GM21515 (cell line): ENCODE measurements around the gene KMT5C.

Experiments used
- ATAC-seq: cut with Tn5 transposase; IDR thresholded peaks from one replicate; pipeline ENCODE4 v1.9.1; 2021; ENCODE audit not compliant: unreplicated experiment

The KMT5C gene

DNA sequence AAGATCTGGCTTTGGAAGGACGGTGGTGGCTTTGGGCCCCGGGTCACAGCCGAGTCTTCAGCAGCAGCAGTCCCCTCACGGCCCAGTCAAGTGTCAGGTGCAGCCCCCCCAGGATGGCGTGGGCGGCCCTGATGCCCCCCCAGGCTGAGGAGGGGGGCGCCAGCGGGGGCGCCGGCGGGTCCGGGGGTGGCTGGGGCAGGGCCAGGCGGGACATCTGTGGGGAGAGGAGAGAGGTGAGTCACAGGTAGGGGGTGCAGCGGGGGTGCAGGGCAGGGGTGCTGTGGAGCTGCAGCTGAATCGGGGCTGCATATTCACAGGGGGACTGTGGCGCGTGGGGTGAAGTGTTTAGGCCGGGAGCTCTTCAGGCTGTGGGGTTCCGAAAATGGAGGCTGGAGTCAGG is 26.3 kb downstream of the KMT5C start:
- ATAC-seq: no peak

DNA sequence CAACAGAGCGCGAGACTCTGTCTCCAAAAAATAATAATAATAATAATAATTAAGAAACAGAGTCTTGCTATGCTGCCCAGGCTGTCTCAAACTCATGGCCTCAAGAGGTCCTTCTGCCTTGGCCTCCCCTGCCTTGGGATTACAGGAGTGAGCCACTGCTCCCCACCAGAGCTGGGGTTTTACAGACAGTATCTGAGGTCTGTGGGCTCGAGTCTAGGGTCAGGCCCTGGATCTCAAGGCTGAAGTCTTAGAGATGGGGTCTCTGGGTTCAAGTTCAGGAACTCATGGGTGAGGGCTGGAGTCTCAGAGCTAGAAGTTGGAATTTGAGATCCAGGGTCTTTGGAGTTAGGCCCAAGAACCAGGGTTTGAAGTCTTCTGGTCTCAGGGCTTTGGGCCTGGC is 27.1 kb downstream of the KMT5C start:
- ATAC-seq: no peak

DNA sequence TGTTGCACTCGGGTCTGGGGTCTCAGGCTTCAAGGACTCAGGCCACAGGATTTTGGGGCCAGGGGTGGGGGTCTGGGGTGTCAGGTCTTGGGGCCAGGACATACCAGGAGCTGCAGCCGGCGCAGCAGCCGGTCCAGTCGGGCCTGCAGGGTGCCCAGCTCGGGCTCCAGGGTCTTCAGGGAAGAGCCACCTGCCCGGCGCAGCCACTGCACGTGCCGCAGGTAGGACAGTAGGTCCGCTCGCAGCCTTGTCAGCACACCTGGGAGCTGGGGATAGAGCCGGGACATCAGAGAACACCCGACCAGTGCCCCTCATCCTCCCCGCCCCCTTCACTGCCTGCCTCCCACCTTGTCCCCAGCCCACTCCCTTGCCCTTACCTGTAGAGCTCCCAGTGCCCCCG is 28.4 kb downstream of the KMT5C start:
- ATAC-seq: no peak

DNA sequence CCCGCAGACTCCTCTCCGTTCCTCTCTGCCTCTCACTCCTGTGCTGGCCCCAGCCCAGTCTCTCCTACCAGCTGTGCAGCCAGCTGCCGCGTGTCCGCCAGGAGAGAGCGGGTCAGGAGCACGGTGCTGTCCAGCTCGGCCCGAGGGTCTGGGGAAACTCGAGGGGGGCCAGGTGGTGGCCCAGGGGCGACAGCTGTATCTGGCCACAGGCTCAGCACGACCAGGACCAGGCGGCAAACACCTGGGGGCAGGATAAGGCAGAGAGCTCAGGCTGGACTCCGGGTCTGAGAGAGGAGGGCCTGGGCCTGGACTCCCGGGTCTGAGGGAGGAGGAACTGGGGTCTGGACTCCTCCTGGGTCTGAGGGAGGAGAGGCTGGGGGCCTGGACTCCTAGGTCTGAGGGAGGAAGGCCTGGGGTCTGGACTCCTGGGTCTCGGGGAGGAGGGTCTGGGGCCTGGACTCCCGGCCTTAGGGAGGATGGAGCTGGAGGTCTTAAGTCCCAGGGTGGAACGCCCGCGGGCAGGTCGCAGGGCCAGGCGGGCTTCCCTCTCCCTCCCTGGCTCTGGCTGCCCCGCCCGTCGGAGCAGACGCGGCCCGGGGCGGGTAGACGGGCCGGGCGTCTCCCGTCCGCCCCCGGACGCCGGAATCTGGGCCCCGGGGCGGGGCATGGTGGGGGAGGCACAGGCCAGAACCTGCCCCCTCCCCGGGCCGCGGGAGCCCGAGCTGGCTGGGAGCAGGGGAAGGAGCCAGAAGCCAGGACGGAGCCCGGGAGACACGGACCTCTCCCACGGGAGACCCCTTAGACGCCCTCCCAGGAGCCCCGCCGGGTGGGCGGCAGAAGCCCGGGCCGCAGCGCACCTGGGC is 29.3 kb downstream of the KMT5C start:
- ATAC-seq: no peak

DNA sequence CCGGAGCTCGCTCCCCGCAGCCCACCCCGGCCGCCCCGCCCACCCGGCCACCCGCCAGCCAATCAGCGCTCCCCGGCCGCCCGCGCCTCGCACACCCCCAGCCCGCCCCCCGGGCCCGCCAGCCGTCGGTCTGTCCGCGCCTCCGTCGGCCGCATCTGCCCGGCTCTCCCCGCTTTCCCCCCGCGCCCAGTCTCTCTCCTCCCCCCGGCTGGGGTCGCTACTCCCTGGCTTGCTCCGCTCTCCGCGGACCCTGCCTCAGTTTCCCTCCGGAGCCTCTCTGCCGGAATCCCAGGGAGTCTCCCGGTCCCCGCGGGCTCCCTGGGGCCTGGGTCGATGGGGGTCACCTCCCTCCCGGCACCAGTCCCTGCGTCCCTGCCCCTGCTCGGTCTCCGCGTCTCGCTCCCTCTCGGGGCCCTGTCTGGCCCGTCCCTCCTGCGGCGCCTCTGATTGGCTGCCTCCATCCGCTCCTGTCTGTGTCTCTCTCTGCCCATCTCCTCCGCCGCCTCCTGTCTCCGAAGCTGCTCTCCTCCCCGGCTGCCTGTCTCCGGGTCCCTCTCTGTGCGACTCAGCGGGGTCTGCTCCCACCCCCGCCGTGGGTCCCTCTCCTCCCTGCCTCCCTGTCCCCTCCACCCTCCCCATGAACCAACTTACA is 30.1 kb downstream of the KMT5C start:
- no peak for ATAC-seq

DNA sequence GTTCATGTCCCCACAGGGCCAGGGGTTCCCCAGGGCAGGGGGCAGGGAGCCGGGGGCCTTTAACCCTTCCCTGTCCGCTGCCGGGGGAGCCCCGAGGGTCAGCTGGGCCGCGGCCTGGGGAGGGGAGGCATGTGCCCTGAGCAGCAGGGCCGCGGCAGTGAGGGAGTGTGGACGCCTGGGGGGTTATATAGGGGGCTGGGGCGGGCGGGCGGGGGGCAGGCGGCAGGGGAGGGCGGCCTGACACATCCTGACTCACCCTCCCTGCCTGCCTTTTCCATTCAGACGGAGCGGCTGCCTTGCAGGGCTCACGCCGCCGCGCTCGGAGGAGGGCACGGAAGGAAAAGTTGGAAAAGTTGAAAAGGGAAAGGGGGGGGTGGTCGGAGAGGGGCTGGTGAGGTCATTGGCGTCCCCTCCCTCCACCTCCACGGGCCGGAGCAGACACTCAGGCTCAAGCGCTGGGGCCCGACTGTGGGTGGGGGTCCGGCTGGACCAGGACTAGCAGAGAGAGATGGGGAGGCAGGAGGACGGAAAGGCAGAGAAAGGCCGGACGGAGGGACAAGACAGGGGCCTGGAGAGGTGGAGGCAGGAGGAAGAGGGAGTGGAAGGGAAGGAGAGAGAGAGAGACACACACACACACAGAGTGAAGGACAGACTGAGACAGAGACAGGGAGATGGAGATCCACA is 30.8 kb downstream of the KMT5C start, which contains the start of gene IL11:
Gene IL11, minus strand, starts transcription at position 159 of the 684 bp plus-strand sequence. Its CDS starts 153 bp downstream, at position 6.
- no peak for ATAC-seq

DNA sequence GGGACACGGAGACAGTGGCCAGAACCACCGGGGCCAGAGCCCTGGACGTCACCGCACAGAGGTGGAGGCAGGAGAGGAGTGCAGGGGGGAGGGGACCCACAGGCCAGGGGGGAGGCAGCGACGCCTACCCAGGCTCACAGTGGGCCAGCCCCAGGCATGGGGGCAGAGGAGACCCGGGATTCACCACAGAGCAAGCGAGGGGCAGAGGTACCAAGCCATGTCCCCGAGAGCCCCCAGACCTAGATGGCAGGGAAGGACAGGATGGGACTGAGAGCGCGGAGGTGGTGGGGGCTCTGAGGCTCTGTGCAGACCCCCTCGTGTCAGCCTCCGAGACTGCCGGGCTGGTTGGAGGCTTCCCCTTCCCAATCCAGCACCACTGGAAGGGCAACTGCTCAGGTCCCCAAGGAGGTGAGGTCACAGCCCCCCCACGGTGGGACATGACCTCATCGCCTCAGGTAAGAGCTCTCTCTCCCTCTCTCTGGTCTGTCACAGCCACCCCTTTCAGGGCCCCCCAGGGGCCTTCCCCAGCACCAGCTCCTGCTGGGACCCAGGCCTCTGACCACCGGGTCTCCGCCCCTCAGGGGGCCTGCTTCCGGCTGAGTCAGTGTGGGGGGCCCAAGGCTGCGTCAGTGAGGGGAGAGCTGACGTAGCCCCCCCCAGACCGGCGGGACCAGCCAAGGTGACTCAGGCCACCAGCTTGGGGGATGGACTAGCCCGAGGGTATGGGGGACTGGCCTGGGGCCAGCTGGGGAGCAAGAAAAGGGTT is 32.8 kb downstream of the KMT5C start:
- no peak for ATAC-seq

DNA sequence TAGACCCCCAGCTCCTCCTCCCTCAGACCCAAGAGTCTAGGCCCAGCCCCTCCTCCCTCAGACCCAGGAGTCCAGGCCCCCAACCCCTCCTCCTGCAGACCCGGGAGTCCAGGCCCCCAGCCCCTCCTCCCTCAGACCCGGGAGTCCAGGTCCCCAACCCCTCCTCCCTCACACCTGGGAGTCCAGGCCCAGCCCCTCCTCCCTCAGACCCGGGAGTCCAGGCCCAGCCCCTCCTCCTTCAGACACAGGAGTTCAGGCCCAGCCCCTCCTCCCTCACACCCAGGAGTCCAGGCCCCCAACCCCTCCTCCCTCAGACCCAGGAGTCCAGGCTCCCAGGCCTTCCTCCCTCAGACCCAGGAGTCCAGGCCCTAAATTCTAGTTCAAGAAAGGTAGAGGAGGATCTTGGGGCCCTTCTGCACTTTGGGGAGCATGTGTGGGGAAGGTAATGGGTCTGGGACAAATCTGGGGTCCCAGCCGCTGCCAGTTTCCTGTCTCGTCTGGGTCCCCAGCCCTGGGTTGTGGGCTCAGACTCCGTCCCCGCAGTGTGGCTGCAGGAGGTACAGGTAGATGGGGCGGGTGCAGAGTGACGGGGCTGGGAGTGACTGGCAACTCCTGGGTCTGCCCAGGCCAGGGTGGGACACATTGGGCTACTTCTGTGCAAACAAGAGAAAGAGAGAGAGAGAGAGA is 33.8 kb downstream of the KMT5C start:
- no peak for ATAC-seq

DNA sequence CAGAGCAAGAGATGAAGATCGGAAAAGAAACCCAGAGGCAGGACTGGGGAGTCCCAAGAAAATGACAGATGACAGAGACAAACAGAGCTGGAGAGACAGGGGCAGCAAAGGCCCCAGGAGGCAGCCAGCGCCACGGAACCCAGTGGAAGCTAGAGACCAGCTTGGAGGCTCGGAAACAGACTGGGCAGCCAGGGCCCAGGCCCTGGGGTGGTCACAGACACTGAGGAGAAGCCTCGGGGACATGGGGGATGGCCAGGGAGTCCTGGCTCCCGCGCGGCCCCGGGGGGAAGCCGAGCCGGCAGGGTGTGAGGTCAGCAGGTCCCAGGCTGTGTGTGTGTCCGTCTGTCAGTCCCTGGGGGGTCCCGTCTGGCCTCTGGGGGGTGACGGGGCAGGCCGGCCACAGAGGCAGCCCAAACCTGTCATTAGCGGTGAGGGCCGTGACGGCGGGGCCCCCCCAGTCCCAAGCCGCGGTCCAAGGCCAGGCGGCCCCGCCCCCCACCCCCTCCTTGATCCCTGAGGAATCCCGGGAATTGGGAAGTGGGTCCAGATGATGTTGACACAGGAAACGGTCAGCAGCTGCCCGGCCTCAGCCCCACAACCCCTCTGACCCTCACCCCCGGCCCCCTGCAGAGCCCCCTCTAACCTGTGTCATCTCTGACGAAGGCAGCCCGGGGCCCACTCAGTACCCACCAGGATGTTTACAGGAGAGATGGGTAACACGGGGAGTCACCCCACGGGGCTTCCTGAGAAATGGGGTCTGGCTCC is 34.5 kb downstream of the KMT5C start:
- no peak for ATAC-seq

DNA sequence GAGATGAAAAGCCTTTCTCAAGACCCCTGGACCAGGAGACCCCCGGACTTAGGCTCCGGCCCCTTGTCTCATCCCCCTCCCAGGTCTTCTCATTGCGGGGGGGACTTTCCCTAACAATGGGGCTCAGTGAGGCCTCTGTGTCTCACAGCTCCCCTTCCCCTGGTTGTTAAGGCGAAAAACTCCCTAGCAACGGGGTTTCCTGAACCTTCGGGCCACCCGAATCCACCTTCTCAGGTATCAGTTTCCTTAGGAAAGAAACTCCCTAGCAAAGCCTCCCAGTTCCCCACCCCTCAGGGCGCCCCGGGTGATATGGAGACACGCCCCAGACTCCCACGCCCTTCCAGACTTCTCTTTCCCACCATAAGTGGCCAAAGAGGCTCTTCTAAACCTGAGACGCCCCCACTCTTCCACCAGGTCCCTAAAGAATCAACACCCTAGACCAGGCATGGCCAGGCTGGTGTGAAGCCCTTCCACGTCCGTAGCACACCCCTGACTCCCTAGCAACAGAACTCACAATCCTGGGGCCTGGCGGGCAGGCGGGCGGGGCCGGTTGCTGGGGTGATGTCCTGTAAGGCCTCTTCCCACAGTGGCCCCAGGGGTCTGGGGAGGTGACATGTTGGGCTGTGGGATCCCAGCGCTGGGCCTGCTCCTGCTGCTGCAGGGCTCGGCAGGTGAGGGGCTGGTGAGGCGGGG is 36.7 kb downstream of the KMT5C start, which contains the start of gene TMEM190:
Gene TMEM190, plus strand, starts transcription at position 586 of the 693 bp plus-strand sequence. Its CDS starts 28 bp downstream, at position 614.
- ATAC-seq: no peak

DNA sequence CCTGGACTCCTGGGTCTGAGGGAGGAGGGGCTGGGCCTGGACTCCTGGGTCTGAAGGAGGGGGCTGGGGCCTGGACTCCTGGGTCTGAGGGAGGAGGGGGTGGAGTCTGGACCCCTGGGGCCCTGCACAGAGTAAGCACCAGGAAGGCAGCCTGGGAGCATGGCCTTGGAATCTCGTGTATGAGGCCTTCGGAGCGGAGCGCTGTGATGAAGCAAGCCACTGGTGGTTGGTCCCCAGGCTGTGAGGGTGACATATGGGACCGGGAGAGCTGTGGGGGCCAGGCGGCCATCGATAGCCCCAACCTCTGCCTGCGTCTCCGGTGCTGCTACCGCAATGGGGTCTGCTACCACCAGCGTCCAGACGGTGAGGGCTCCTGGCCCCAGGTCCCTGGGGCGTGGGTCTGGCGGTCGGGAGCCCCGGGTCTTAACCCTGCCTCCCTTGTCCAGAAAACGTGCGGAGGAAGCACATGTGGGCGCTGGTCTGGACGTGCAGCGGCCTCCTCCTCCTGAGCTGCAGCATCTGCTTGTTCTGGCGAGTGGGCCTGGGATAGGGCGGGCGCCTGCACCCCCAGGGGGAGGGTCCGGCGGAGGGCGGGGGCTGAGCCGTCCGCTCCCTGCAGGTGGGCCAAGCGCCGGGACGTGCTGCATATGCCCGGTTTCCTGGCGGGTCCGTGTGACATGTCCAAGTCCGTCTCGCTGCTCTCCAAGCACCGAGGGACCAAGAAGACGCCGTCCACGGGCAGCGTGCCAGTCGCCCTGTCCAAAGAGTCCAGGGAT is 37.9 kb downstream of the KMT5C start:
- no peak for ATAC-seq

DNA sequence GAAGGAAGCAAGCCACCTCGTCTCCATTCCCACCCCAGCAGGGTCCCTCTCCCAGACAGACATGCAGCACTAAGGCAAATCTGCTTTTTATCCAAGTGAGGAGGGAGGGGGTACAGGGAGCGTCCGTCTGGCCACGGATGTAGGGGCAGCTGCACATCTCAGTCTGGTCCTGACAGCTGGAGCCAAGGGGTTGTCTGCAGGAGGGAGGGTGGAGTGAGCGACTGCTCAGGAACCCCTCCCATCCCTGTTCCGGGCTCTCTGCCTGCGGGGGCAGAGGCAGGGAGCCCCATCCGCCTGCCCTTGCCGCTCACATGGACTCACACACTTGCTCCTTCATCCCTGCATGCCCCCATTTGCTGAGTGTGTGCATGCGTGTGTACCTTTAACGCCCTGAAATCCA is 39.5 kb downstream of the KMT5C start:
- no peak for ATAC-seq

DNA sequence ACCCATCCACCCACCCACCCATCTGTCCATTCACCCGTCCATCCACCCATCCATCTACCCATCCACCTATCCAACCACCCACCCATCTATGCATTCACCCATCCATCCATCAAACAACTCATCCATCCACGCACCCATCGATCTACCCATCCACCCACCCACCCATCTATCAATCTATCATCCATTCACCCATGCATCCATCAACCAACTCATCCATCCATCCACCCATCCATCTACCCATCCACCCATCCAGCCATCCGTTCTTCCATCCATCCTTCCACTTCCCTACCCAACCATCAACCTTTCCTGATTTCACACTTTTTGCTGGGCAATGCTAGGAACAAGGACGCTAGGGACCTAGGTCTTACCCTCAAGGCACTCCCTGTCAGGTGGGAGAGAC is 42.3 kb downstream of the KMT5C start:
- no peak for ATAC-seq

DNA sequence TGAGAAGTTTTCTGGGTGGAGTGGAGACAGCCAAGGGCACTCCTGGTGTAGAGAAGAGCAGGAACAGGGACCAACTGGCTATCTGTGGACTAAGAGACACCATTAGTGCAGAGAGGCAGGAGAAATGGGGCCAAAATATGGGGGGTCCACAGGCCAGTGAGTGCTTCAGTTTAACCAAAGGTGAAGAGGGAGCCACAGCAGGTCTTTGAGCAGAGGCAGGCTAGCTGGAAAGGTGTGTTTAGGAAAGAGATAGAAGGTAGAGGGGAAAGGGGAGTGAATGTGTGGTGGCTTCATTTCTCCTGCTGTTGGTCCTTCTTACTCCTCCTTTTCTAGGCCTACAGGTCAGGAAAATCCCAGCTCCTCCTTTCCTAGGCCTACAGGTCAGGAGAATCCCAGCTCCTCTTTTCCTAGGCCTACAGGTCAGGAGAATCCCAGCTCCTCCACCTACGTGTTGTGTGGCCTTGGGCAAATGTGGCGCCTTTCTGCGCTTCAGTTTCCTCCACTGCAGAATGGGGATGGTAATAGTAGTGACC is 42.9 kb downstream of the KMT5C start:
- ATAC-seq: no peak

DNA sequence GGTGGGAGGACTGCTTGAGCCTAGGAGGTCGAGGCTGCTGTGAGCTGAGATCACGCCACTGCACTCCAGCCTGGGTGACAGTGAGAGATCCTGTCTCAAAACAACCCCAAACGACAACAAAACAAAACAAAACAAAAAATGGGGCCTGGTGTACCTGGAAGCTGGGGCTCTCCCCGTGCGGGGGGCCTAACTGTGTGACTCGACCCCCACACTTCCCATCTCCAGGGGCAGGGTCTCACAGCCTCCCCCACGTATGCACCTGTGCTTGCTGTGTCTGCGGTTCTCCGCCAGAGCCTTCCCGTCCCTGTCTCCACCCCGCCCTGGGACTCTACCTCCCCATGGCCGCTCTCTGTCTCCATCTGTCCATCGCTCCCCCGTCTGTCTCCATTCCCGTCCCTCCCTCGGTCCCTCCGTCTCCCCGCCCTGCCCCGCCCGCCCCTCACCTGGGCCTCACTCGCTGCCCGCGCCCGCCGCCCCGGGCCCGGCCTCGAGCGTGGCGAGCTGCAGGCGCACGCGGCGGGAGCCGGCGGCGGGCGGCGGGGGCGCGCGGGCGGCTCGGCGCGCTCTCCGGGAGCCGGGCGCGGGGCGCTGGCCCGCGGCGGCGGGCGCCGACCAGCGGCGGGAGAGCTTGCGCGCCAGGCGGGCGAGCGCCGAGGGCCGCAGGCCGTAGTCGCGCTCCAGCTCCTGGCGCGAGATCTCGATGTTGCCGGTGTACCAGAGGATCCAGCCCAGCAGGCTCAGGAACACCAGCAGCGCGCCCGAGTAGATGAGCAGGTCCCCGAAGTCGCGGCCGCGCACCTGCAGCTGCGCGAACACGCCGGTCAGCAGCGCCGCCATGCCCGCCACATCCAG is 43.8 kb downstream of the KMT5C start:
- peak; percentile 11 for ATAC-seq

DNA sequence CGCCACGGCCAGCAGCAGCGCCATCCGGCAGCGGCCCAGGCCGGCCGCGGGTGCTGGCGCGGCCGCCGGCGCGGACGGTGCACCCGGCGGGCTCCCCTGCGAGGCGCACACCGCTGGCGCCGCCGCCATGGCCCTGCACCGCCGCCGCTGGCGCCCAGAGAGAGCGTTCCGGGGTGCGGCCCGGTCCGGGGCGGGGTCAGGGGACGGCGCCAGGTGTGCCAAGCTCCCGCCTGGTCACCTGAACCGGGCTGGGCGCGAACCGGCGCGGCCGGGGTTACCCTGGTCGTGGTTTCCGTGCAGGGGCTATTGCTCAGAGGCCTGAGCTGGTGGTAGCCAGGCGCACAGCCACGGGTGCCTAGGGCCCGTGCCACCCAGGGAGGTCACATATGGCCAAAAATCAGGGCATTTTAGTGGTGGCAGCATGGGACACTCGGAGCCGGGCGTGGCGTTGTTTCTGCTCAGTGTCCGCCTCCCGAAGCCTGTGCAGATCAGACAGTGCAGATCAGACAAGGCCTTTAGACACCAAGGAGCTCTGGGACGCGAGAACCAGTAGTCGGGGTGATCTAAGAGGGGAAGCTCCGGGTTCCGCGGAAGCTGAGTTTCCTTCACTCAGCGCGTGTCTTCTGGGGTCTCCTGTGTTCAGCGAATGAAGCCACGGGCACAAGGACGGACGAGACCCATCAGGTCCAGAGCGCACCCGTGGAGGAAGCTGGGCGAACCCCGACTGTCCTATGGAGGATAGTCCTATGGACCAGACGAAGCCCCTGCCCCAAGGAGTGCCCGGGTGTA is 44.6 kb downstream of the KMT5C start, which contains the start of gene TMEM238:
Gene TMEM238, minus strand, starts transcription at position 162 of the 789 bp plus-strand sequence. Its CDS starts 33 bp downstream, at position 129.
- ATAC-seq: peak; percentile 26
